Measurements from ENCODE around the gene HEATR5A. TPM values are rescaled to one million over a fixed set of nuclear protein-coding genes. Genes with fewer than 3 reads are reported as not detected.

HEATR5A gene
- total and polyA plus RNA-seq, 11 donors: 22.4 to 57.6 (median 45.5) TPM

DNA sequence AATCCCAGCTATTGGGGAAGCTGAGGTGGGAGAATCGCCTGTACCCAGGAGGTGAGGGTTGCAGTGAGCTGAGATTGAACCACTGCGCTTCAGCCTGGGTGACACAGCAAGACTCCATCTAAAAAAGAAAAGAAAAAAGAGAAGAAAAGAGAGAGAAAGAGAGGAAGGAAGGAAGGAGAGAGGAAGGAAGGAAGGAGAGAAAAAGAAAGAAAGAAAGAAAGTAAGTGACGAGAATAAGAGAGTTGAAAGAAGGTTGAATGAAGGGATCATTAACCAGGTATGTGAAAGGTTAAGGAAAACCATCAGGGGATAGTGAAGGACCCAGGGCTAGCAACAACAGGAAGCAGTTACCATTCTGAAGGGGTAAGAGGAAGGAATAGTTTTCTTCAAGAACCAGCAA lies 41.2 kb upstream of the HEATR5A start:
- Histone ChIP-seq H3K27ac (no peak overlapping the region), H3K4me1 (peaks cover 0 to 12% (median 5%) of the 10 kb centered on the region in 12 donors), H3K9me3 (no peaks in the 10 kb centered on the region), H3K36me3 (no peaks in the 10 kb centered on the region), H3K4me3 (no peak overlapping the region), H3K27me3 (no peaks in the 10 kb centered on the region)
- DNase-seq: no peak
- TF ChIP-seq POLR2A (IDR thresholded peaks at IDR 0.05): no peak
- TF ChIP-seq, protein P1, sequence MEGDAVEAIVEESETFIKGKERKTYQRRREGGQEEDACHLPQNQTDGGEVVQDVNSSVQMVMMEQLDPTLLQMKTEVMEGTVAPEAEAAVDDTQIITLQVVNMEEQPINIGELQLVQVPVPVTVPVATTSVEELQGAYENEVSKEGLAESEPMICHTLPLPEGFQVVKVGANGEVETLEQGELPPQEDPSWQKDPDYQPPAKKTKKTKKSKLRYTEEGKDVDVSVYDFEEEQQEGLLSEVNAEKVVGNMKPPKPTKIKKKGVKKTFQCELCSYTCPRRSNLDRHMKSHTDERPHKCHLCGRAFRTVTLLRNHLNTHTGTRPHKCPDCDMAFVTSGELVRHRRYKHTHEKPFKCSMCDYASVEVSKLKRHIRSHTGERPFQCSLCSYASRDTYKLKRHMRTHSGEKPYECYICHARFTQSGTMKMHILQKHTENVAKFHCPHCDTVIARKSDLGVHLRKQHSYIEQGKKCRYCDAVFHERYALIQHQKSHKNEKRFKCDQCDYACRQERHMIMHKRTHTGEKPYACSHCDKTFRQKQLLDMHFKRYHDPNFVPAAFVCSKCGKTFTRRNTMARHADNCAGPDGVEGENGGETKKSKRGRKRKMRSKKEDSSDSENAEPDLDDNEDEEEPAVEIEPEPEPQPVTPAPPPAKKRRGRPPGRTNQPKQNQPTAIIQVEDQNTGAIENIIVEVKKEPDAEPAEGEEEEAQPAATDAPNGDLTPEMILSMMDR (IDR thresholded peaks at IDR 0.05): no peak
- ATAC-seq: no peak
- 82 to 88% (median 86%) methylated on average over 3 of the region's 3 CpGs for whole genome bisulfite sequencing, 4 donors
- intact Hi-C loops (cut with DNase I): loop anchor here in 1 of 10 donors (10.0 kb wide), 1 partner anchor 93 kb away; no protein-coding TSS in a partner anchor

DNA sequence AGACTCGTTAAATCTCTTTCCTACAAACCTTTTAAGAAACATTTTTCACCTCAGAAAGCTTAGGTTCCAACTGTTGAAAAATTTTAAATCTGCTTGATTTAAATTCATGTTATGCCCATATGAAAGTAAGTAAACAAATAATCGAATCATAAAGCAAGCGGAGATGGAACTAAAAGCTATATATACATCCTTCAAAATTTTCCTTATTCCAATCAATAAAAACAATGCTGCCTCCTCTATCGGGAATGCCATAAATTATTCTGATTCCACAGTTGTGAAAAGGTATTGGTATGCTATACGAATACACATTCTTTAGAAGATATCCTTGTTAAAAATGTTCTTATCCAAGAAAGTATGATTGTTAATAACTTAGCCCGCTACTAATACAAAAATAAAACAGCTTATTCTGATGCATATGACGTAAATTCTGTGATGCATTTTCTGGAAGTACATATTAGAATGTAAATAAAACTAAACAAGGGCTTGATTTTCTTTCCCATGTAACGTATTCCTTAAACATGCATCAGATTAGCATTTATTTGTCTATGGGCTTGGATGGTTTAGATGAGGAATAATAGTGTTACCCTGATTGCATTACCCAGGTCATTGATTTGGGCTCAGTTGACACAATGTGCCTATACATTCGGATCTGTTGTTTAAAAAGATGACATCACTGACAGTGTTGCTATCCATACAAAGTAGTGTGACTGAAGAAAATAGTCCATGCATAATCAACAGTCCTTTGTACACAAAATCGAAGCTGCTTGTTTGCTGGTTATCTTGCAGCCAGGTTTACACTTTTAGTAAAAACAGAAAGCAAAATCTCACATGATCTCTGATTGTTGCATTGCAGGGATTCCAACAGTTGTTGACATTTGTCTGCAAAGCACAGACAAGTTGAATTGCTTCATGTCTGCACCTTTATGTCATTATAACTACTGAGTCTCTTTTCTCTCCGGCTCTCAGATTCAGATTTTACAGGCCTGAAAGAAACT lies 37.6 kb upstream of the HEATR5A start:
- no peak for DNase-seq
- Histone ChIP-seq H3K36me3 (peaks cover 0 to 3% (median under 1%) of the 10 kb centered on the region in 9 donors), H3K4me3 (peak overlapping the region; percentile 50 to 86 (median 70)), H3K27ac (peak overlapping the region in 11 of 12 donors; percentile 37 to 97 (median 90)), H3K9me3 (no peaks in the 10 kb centered on the region), H3K4me1 (peaks cover 0 to 41% (median 11%) of the 10 kb centered on the region in 12 donors), H3K27me3 (no peaks in the 10 kb centered on the region)
- intact Hi-C loops (cut with DNase I): loop anchor here in 7 of 10 donors (2.0 to 10.0 kb wide), 6 partner anchors 36 to 619 kb away; partner anchors contain the start of genes HEATR5A (in 5 of the 7), ARHGAP5 (in 1 of the 7), HECTD1 (in 1 of the 7) and NUBPL (in 1 of the 7)
- WGBS, 4 donors: 56 to 65% (median 61%) methylated on average over 11 of the region's 11 CpGs
- TF ChIP-seq POLR2A (IDR thresholded peaks at IDR 0.05): no peak
- TF ChIP-seq, protein P1 (IDR thresholded peaks at IDR 0.05): peak in 1 of 12 donors; percentile 5
- no peak for ATAC-seq

DNA sequence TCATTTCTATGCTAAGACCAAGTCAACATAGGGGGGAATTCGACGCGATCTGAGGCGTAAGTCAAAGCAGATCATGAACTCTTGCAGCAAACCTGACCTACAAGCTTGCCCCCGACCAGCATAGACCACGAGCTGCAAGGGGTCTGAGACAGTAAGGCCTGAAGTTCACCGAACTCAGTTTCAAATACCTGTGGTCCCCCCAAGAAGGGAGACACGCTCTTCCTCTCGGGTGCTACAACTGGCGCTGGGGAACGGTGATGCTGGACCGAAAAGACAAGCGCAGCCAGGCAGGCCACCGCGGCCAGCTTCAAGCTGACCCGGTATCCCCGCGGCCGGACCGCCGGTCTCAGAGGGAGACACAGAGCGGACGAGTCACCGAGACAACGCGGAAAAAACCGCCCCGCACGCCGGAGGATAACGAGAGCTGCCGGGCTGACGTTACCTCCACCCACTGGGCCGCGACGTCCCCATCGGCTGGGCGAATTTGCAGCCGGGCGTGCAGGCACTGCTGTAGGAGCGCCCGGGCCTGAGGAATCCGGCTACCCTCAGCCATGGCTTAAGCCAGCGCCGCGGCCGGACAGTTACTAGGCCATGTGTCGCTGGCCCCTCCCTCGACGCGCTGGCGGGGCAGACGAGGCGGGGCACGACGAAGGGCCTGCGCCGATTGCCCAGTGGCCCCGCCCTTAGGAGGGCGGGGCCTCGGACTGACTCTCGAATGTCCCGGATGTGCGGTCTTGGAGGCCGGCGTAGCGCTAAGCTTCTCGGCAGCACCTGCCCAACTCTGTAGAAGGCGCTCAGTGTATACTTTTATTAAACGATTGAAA lies 36.7 kb upstream of the HEATR5A start, which contains the start of gene DTD2:
Gene DTD2 (minus strand): TSS at position 666 of the 824 bp plus-strand sequence. CDS start 113 bp downstream, at position 553.
- intact Hi-C loops (cut with DNase I): loop anchor here in 7 of 10 donors (2.0 to 10.0 kb wide), 6 partner anchors 35 to 620 kb away; partner anchors contain the start of genes HEATR5A (in 5 of the 7), ARHGAP5 (in 1 of the 7), HECTD1 (in 1 of the 7) and NUBPL (in 1 of the 7)
- H3K9me3 ChIP-seq: no peaks in the 10 kb centered on the region
- peaks cover 0 to 41% (median 11%) of the 10 kb centered on the region in 12 donors for H3K4me1 ChIP-seq
- TF ChIP-seq, protein P1 (IDR thresholded peaks at IDR 0.05): peak in 3 of 12 donors; percentile 8 to 23 (median 8)
- peak in 1 of 2 donors; percentile 93 for TF ChIP-seq POLR2A (IDR thresholded peaks at IDR 0.05)
- DNase-seq (peak; percentile 95 to 97 (median 96)), ATAC-seq (peak; percentile 100)
- WGBS, 4 donors: 0 to 3% (median 2%) methylated on average over 26 to 70 of the region's 70 CpGs
- H3K27ac ChIP-seq: peak within 1 kb of the TSS; percentile 70 to 97 (median 89)
- H3K27me3 ChIP-seq: no peaks in the 10 kb centered on the region
- peaks cover 0 to 12% (median 10%) of the 10 kb centered on the region in 9 donors for H3K36me3 ChIP-seq
- peak within 1 kb of the TSS; percentile 50 to 86 (median 70) for H3K4me3 ChIP-seq
